Gastroesophageal sphincter (tissue), 3 donors: ENCODE data around the gene FBXW11.

Experiments used
- CTCF ChIP-seq, 4 experiments: fragments of 200-600 bp in 2 of 4; fragments of 450-650 bp in 2 of 4; sonication (generic) in 1 of 4; IDR thresholded peaks; one replicate each; pipeline ENCODE4 v1.5.1; 2017 to 2019; ENCODE audit warnings: antibody characterized with exemption in 4 of 4, mild to moderate bottlenecking in 2 of 4, moderate library complexity in 2 of 4
- POLR2A ChIP-seq, 2 donors: fragments of 450-650 bp; IDR thresholded peaks; one replicate each; pipeline ENCODE4 v1.6.1; 2017; ENCODE audit warnings: antibody characterized with exemption in 2 of 2, mild to moderate bottlenecking in 2 of 2, moderate library complexity in 1 of 2

- no peak for TF ChIP-seq CTCF (IDR thresholded peaks at IDR 0.05)
- no peak for TF ChIP-seq POLR2A (IDR thresholded peaks at IDR 0.05)
Measured at GRCh38 chr5:172003746-172004145, 2.7 kb downstream of the FBXW11 start.
